IMR-90 (cell line): ENCODE results near the gene PPHLN1. TPM values are rescaled to one million over a fixed set of nuclear protein-coding genes. Genes with fewer than 3 reads are reported as not detected.

Experiments
- ATAC-seq: fragments of 200-7000 bp; cut with Tn5 transposase; 2 replicates; pipeline ENCODE4 v1.9.1; 2020; ENCODE audit warnings: low read depth, mild to moderate bottlenecking, moderate library complexity
- BruUV-seq: library from RNA; stranded (reverse); fragments of 400-500 nt; replicated peaks from 2 replicates; lab custom pipeline; 2021; lab: Mats Ljungman, UMichigan
- CTCF ChIA-PET: fragments of 300-600 bp; formaldehyde crosslinking; extraction: SDS; loops from one replicate; lab custom pipeline; 2021; ENCODE audit warnings: antibody characterized with exemption; lab: Yijun Ruan, JAX
- POLR2A ChIA-PET: fragments of 300-600 bp; sonication (Branson Sonifier 250); formaldehyde crosslinking; loops from one replicate; lab custom pipeline; 2022; ENCODE audit warnings: antibody characterized with exemption; ENCODE audit not compliant: unreplicated experiment; lab: Charles Lee
- DNase-seq: peaks from one replicate; pipeline ENCODE4 v3.0.0; 2013
- H2AFZ ChIP-seq: replicated peaks from 2 replicates; pipeline ENCODE3; 2013; ENCODE audit warnings: low read length, mild to moderate bottlenecking; ENCODE audit not compliant: poor library complexity
- H2AK5ac ChIP-seq: 2 replicates; pipeline ENCODE4 v1.6.1; 2013; ENCODE audit warnings: low read depth, low read length, inconsistent platforms
- H2AK9ac ChIP-seq: replicated peaks from 2 replicates; pipeline ENCODE3; 2013; ENCODE audit warnings: mild to moderate bottlenecking, low read depth, low read length, moderate library complexity; ENCODE audit not compliant: poor library complexity
- H2BK120ac ChIP-seq: 2 replicates; pipeline ENCODE4 v1.6.1; 2013; ENCODE audit warnings: low read depth, low read length, inconsistent platforms
- H2BK15ac ChIP-seq: 3 replicates; pipeline ENCODE4 v1.6.1; 2013; ENCODE audit warnings: low read depth, low read length, inconsistent platforms
- H2BK20ac ChIP-seq: 2 replicates; pipeline ENCODE4 v1.6.1; 2013; ENCODE audit warnings: low read depth, mild to moderate bottlenecking, inconsistent platforms, low read length, moderate library complexity
- H2BK5ac ChIP-seq: 2 replicates; pipeline ENCODE4 v1.6.1; 2013; ENCODE audit warnings: mild to moderate bottlenecking, low read depth, low read length, inconsistent platforms; ENCODE audit not compliant: poor library complexity, severe bottlenecking
- H3K14ac ChIP-seq: replicated peaks from 2 replicates; pipeline ENCODE4 v1.6.1; 2013; ENCODE audit warnings: low read depth, low read length, inconsistent platforms
- H3K18ac ChIP-seq: 2 replicates; pipeline ENCODE4 v1.6.1; 2013; ENCODE audit warnings: low read depth, low read length, control low read depth
- H3K23ac ChIP-seq: 2 replicates; pipeline ENCODE4 v1.6.1; 2013; ENCODE audit warnings: low read depth, low read length, inconsistent platforms
- H3K27ac ChIP-seq: 2 replicates; pipeline ENCODE4 v1.5.1; 2013; ENCODE audit warnings: mild to moderate bottlenecking, control low read depth, low read length; ENCODE audit not compliant: insufficient read depth
- H3K27me3 ChIP-seq: 2 replicates; pipeline ENCODE4 v1.6.1; 2013; ENCODE audit warnings: low read length; ENCODE audit not compliant: control insufficient read depth, insufficient read depth
- H3K36me3 ChIP-seq: 2 replicates; pipeline ENCODE4 v1.6.1; 2013; ENCODE audit warnings: low read length, mixed read lengths; ENCODE audit not compliant: control insufficient read depth, insufficient read depth
- H3K4ac ChIP-seq: 2 replicates; pipeline ENCODE4 v1.6.1; 2013; ENCODE audit warnings: low read depth, low read length, inconsistent platforms
- H3K4me1 ChIP-seq: 2 replicates; pipeline ENCODE4 v1.6.1; 2013; ENCODE audit warnings: low read length, mixed read lengths; ENCODE audit not compliant: control insufficient read depth, insufficient read depth
- H3K4me2 ChIP-seq: 2 replicates; pipeline ENCODE4 v1.6.1; 2013; ENCODE audit warnings: low read depth, mild to moderate bottlenecking, control low read depth, low read length, moderate library complexity
- H3K4me3 ChIP-seq: 2 replicates; pipeline ENCODE4 v1.5.1; 2013; ENCODE audit warnings: low read depth, mild to moderate bottlenecking, control low read depth, low read length, moderate library complexity; ENCODE audit not compliant: insufficient read depth
- H3K56ac ChIP-seq: 2 replicates; pipeline ENCODE4 v1.6.1; 2013; ENCODE audit warnings: low read length, inconsistent platforms; ENCODE audit not compliant: insufficient read depth; ENCODE audit errors: extremely low read depth
- H3K79me1 ChIP-seq, 2 experiments: 2 replicates each; pipeline ENCODE4 v1.6.1; 2013; ENCODE audit warnings: low read length in 2 of 2, inconsistent platforms in 1 of 2, low read depth in 1 of 2
- H3K9ac ChIP-seq: 2 replicates; pipeline ENCODE4 v1.6.1; 2013; ENCODE audit warnings: low read depth, low read length, control low read depth
- H3K9me1 ChIP-seq: 2 replicates; pipeline ENCODE4 v1.6.1; 2013; ENCODE audit warnings: low read length, inconsistent platforms; ENCODE audit not compliant: insufficient read depth
- H3K9me3 ChIP-seq: 2 replicates; pipeline ENCODE4 v1.6.1; 2013; ENCODE audit warnings: low read length; ENCODE audit not compliant: control insufficient read depth, insufficient read depth
- H4K20me1 ChIP-seq: 2 replicates; pipeline ENCODE4 v1.6.1; 2013; ENCODE audit warnings: low read length, inconsistent platforms; ENCODE audit not compliant: insufficient read depth
- H4K5ac ChIP-seq: 2 replicates; pipeline ENCODE4 v1.6.1; 2013; ENCODE audit warnings: mild to moderate bottlenecking, low read depth, low read length, control low read depth
- H4K8ac ChIP-seq, 2 experiments: 2 replicates each; pipeline ENCODE4 v1.6.1; 2013; ENCODE audit warnings: low read depth in 2 of 2, low read length in 2 of 2, control low read depth in 1 of 2, inconsistent platforms in 1 of 2
- H4K91ac ChIP-seq: 2 replicates; pipeline ENCODE4 v1.6.1; 2013; ENCODE audit warnings: low read depth, low read length, inconsistent platforms; ENCODE audit not compliant: insufficient read depth
- FOS ChIP-seq: fragments of 150-350 bp; IDR thresholded peaks from 2 replicates; pipeline ENCODE4 v1.6.1; 2016; ENCODE audit warnings: low read depth, low read length
- MXI1 ChIP-seq: IDR thresholded peaks from 2 replicates; pipeline ENCODE4 v1.6.1; 2012; ENCODE audit warnings: low read depth, mild to moderate bottlenecking, low read length, moderate library complexity, borderline replicate concordance
- NFE2L2 ChIP-seq: fragments of 150-350 bp; IDR thresholded peaks from 2 replicates; pipeline ENCODE4 v1.6.1; 2016; ENCODE audit warnings: low read depth, mild to moderate bottlenecking, low read length
- RAD21 ChIP-seq: IDR thresholded peaks from 2 replicates; pipeline ENCODE4 v1.6.1; 2012; ENCODE audit warnings: low read length, improper control_type of control experiment
- SMC3 ChIP-seq: fragments of 150-350 bp; IDR thresholded peaks from 2 replicates; pipeline ENCODE4 v1.6.1; 2016; ENCODE audit warnings: low read depth, mild to moderate bottlenecking, antibody characterized with exemption, low read length, moderate library complexity
- WGBS, 2 experiments: methylation state at CpG; one replicate each; pipeline versions ENCODE4 v1.1.5 to v1.1.7; 2013; ENCODE audit warnings: missing lambda C conversion rate in 2 of 2; ENCODE audit not compliant: insufficient read length in 1 of 2; ENCODE audit errors: extremely low coverage in 2 of 2; 5-methylcytosine and 5-hydroxymethylcytosine counted together
- dilution Hi-C: fragments of 300-500 bp; cut with HindIII; formaldehyde crosslinking; loops from one replicate; pipeline ENCODE4 v1.14.3; 2018; ENCODE audit warnings: low sequenced_read_pairs; ENCODE audit not compliant: unreplicated experiment
- in situ Hi-C: fragments of 300-500 bp; cut with MboI; formaldehyde crosslinking; loops from 3 replicates; pipeline ENCODE4 v1.14.3; 2019; ENCODE audit warnings: low sequenced_read_pairs, inconsistent platforms, mixed read lengths
- intact Hi-C: fragments of 100-400 bp; cut with micrococcal nuclease; formaldehyde crosslinking; loops from 2 replicates; pipeline ENCODE4 v1.10.0; 2022
- microRNA-seq, 2 experiments: library from miRNA; stranded (forward) in 1 of 2; unstranded in 1 of 2; fragments of 10-50 nt in 1 of 2; fragments of <30 nt in 1 of 2; gene quantifications in 1 of 2; microRNA quantifications in 1 of 2; one replicate each; pipeline versions ENCODE3 to v1.1.0; 2013 to 2020; ENCODE audit not compliant: insufficient read depth in 1 of 2, insufficient read length in 1 of 2, unreplicated experiment in 1 of 2
- polyA plus RNA-seq, 3 experiments: library from polyadenylated mRNA; depleted of rRNA; stranded (reverse); fragments of >200 nt; gene quantifications; 2 replicates each; pipeline ENCODE4 v1.2.3, GENCODE V29; 2012; ENCODE audit warnings: low replicate concordance in 1 of 3
- small RNA-seq, 5 experiments: library from RNA; depleted of rRNA; stranded (forward); fragments of <200 nt; gene quantifications; one replicate each; pipeline ENCODE3, GENCODE V24; 2012
- total RNA-seq: library from RNA; depleted of rRNA; stranded (reverse); fragments of >200 nt; gene quantifications from 2 replicates; pipeline ENCODE4 v1.2.3, GENCODE V29; 2012; rRNA removed
- TF ChIP-seq, protein P1 (sequence below): conservative IDR thresholded peaks from 2 replicates; pipeline ENCODE4 v1.5.1; 2012; ENCODE audit warnings: mild to moderate bottlenecking, low read depth, low read length, improper control_type of control experiment

Gene PPHLN1
- total and polyA plus RNA-seq, 2 of the 4 experiments (the other 2 are of a cell fraction), result 50.7 to 54.3 TPM

DNA sequence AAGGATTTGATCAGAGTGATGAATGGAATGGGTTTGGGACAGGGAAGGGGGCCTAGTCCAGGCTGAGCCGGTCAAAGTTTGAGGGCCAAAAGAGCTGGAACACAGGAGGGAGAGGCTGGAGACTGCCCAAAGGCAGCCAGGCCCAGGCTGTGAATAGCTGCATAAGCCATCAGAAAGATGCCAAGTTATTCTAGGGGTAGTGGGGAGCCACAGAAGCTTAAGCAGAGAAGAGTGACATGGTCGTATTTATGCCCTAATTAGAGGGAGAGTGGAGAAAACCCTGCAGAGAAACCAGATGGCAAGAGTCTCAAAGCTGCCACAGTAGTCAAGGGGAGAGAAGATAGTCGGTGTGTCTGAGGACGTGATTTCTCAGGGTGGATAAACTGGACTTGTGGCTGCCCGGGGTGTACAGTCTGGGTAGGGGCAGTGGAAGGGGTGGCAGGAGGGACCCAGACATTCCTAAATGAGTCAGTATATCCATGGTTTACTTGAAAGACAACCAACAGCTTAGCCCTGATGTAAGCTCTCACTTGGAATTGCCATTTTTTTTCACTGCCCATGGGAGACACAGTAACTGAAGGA, 164.4 kb downstream of the PPHLN1 start:
- Histone ChIP-seq H3K9me3 (no peaks in the 10 kb centered on the region), H4K20me1 (no peaks in the 10 kb centered on the region), H3K27ac (no peak overlapping the region), H2BK20ac (no peak overlapping the region), H3K4me1 (no peaks in the 10 kb centered on the region), H3K9ac (no peak overlapping the region), H2AK9ac (no peak overlapping the region), H3K18ac (no peak overlapping the region), H3K4ac (0 out of 2 replicates have a peak overlapping the region, but pooled peaks have one; percentile 5), H2BK120ac (no peak overlapping the region), H3K36me3 (no peaks in the 10 kb centered on the region), H4K5ac (no peak overlapping the region), H2AFZ (no peak overlapping the region), H4K8ac (no peak overlapping the region), H3K9me1 (no peaks in the 10 kb centered on the region), H2BK5ac (no peak overlapping the region), H4K91ac (no peak overlapping the region), H3K23ac (no peak overlapping the region), H3K4me2 (no peak overlapping the region), H3K79me1 (peaks cover 3 to 6% of the 10 kb centered on the region in 2 experiments; a peak in 2 of 4 replicates), H3K56ac (no peak overlapping the region), H3K27me3 (no peaks in the 10 kb centered on the region), H2BK15ac (no peak overlapping the region), H3K14ac (no peak overlapping the region), H2AK5ac (peak overlapping the region; percentile 8; the same call in 1 of the 2 replicates), H3K4me3 (no peak overlapping the region)
- intact Hi-C loops, result no loop called here
- in situ Hi-C loops, result loop anchor here (5.0 kb wide), 1 partner anchor 77 kb away; no protein-coding TSS in a partner anchor
- ChIA-PET CTCF (interaction anchor here (1.0 kb wide), 1 partner anchor 319 kb away, joined by 3 read pairs; no protein-coding TSS in a partner anchor), POLR2A (no interaction called here)
- BruUV-seq, result no TSS peak
- WGBS, 2 experiments, result 60% methylated on average over 1 of the region's 5 CpGs; no CpG with 5 or more reads in 1 of the 2 experiments
- TF ChIP-seq RAD21 (no peak), MXI1 (no peak), NFE2L2 (no peak), FOS (no peak), SMC3 (no peak)
- TF ChIP-seq, protein P1, sequence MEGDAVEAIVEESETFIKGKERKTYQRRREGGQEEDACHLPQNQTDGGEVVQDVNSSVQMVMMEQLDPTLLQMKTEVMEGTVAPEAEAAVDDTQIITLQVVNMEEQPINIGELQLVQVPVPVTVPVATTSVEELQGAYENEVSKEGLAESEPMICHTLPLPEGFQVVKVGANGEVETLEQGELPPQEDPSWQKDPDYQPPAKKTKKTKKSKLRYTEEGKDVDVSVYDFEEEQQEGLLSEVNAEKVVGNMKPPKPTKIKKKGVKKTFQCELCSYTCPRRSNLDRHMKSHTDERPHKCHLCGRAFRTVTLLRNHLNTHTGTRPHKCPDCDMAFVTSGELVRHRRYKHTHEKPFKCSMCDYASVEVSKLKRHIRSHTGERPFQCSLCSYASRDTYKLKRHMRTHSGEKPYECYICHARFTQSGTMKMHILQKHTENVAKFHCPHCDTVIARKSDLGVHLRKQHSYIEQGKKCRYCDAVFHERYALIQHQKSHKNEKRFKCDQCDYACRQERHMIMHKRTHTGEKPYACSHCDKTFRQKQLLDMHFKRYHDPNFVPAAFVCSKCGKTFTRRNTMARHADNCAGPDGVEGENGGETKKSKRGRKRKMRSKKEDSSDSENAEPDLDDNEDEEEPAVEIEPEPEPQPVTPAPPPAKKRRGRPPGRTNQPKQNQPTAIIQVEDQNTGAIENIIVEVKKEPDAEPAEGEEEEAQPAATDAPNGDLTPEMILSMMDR, result no peak
- no peak for DNase-seq
- 0 out of 2 replicates have a peak, but pooled peaks have one; percentile 14 for ATAC-seq
- dilution Hi-C loops, result no loop called here

Small RNAs within 50 kb of the gene (microRNA-seq; reads per million reads assigned to microRNA genes)
- gene MIR7851 (ENCODE audit: insufficient read depth in 1 of 2, insufficient read length in 1 of 2, unreplicated experiment in 1 of 2) (0 to 0.37 reads per million in 2 experiments), gene RF00019 (ENCODE audit: insufficient read depth, insufficient read length) (not detected), gene RF00090 (ENCODE audit: insufficient read depth, insufficient read length) (not detected), gene RNU6-249P (ENCODE audit: insufficient read depth, insufficient read length) (not detected)

Small RNAs within 50 kb of the gene (small RNA-seq; reads per million reads assigned to genes)
- 0 to 1.2 (median 0) reads per million in 5 experiments for gene MIR7851
- gene RF00019, result 0 reads per million in 5 experiments
- gene RF00090, result 0 reads per million in 5 experiments
- 0 reads per million in 5 experiments for gene RNU6-249P

Other genes with a start within 250 kb of the PPHLN1 start
- gene GXYLT1, start 181.3 kb upstream of the PPHLN1 start, total RNA-seq, result 8.6 and 18.1 TPM in 2 replicates
- gene GXYLT1, start 181.3 kb upstream of the PPHLN1 start, polyA plus RNA-seq (2012; rRNA removed), result 6.4 and 8.5 TPM in 2 replicates
- 14.2 and 17.8 TPM in 2 replicates for gene YAF2, start 87.9 kb upstream of the PPHLN1 start, total RNA-seq
- gene YAF2, start 87.9 kb upstream of the PPHLN1 start, polyA plus RNA-seq (2012; rRNA removed), result 7.9 and 8.1 TPM in 2 replicates
- 28.1 and 33.1 TPM in 2 replicates for gene ZCRB1, start 73 bp upstream of the PPHLN1 start, total RNA-seq
- gene ZCRB1, start 73 bp upstream of the PPHLN1 start, polyA plus RNA-seq (2012; rRNA removed), result 19.7 and 29.2 TPM in 2 replicates